Natural killer cell (primary cell): ENCODE data around the gene BOK. TPM values are rescaled to one million over a fixed set of nuclear protein-coding genes. Genes with fewer than 3 reads are reported as not detected.

Source experiments
- ATAC-seq, 3 donors: fragments of 150-1000 bp in 2 of 3; fragments of 200-7000 bp in 1 of 3; cut with Tn5 transposase; 1 replicate in 1 of 3; 2 replicates in 2 of 3; pipeline ENCODE4 v1.10.0; 2021; ENCODE audit warnings: mild to moderate bottlenecking in 2 of 3, moderate library complexity in 2 of 3
- DNase-seq, 2 donors: peaks; one replicate each; pipeline versions ENCODE4 v3.0.0 to v3.0.0-alpha.2; 2013 to 2021; ENCODE audit warnings: mixed read lengths in 1 of 2
- H3K27ac ChIP-seq: one replicate; pipeline ENCODE4 v1.5.1; 2013; ENCODE audit warnings: mild to moderate bottlenecking, low read length
- H3K27me3 ChIP-seq: one replicate; pipeline ENCODE4 v1.6.1; 2013; ENCODE audit warnings: low read length; ENCODE audit not compliant: control insufficient read depth, insufficient read depth
- H3K36me3 ChIP-seq: one replicate; pipeline ENCODE4 v1.6.1; 2013; ENCODE audit warnings: low read length; ENCODE audit not compliant: control insufficient read depth, insufficient read depth
- H3K4me1 ChIP-seq: one replicate; pipeline ENCODE4 v1.6.1; 2013; ENCODE audit warnings: low read length; ENCODE audit not compliant: control insufficient read depth, insufficient read depth
- H3K4me3 ChIP-seq: one replicate; pipeline ENCODE4 v1.5.1; 2013; ENCODE audit warnings: low read length
- H3K9me3 ChIP-seq: one replicate; pipeline ENCODE4 v1.6.1; 2013; ENCODE audit warnings: low read length; ENCODE audit not compliant: control insufficient read depth, insufficient read depth
- H3K27ac Mint-ChIP-seq, 2 donors: one replicate each; pipeline ENCODE4 v1.8.0; 2022; ENCODE audit warnings: mild to moderate bottlenecking in 2 of 2, mixed read lengths in 2 of 2, moderate library complexity in 1 of 2
- H3K27me3 Mint-ChIP-seq, 2 donors: one replicate each; pipeline ENCODE4 v1.8.0; 2022; ENCODE audit warnings: low read depth in 2 of 2, mixed read lengths in 2 of 2
- H3K36me3 Mint-ChIP-seq: one replicate; pipeline ENCODE4 v1.8.0; 2022; ENCODE audit warnings: mixed read lengths
- H3K4me1 Mint-ChIP-seq, 2 donors: one replicate each; pipeline ENCODE4 v1.8.0; 2022; ENCODE audit warnings: mixed read lengths in 2 of 2
- H3K4me3 Mint-ChIP-seq: one replicate; pipeline ENCODE4 v1.8.0; 2022; ENCODE audit warnings: mild to moderate bottlenecking, moderate library complexity, mixed read lengths
- H3K9me3 Mint-ChIP-seq, 2 donors: one replicate each; pipeline ENCODE4 v1.8.0; 2022; ENCODE audit warnings: mixed read lengths in 2 of 2
- CTCF ChIP-seq: fragments of 200-600 bp; IDR thresholded peaks from one replicate; pipeline ENCODE4 v1.8.0; 2022; ENCODE audit warnings: antibody characterized with exemption
- WGBS: methylation state at CpG from one replicate; pipeline ENCODE4 v1.1.7; 2013; ENCODE audit warnings: missing lambda C conversion rate; ENCODE audit not compliant: insufficient coverage; 5-methylcytosine and 5-hydroxymethylcytosine counted together
- intact Hi-C: fragments of 100-400 bp; cut with micrococcal nuclease; formaldehyde crosslinking; loops from one replicate; pipeline ENCODE4 v1.14.2; 2022
- total RNA-seq, 4 donors: library from RNA; stranded (reverse); fragments of 120-200 nt in 1 of 4; gene quantifications; one replicate each; pipeline versions ENCODE4 v1.2.3 to v1.2.4, GENCODE V29; 2013 to 2022

BOK gene
- total RNA-seq, 3 donors from 2014 or later (not counting 1 experiment from before 2014, with no cell fraction given): 11.0 to 23.7 (median 19.6) TPM

- H3K27ac Mint-ChIP-seq: peak overlapping the region; percentile 77 to 80
- H3K27ac ChIP-seq: no peak overlapping the region
- peaks cover 4% of the 10 kb centered on the region for H3K4me1 ChIP-seq
- H3K27me3 Mint-ChIP-seq: peaks cover 0 to 3% of the 10 kb centered on the region in 2 donors
- DNase-seq (no peak), ATAC-seq (no peak)
- H3K4me1 Mint-ChIP-seq: peaks cover 15 to 27% of the 10 kb centered on the region in 2 donors
- no peak overlapping the region for H3K4me3 ChIP-seq
- intact Hi-C loops: no loop called here
- TF ChIP-seq CTCF: no peak
- H3K4me3 Mint-ChIP-seq: no peak overlapping the region
- peaks cover 4 to 7% of the 10 kb centered on the region in 2 donors for H3K9me3 Mint-ChIP-seq
- no peaks in the 10 kb centered on the region for H3K27me3 ChIP-seq
- WGBS: 94% methylated on average over 4 of the region's 5 CpGs
- H3K36me3 Mint-ChIP-seq: no peaks in the 10 kb centered on the region
- H3K36me3 ChIP-seq: no peaks in the 10 kb centered on the region
- H3K9me3 ChIP-seq: no peaks in the 10 kb centered on the region
Measured at GRCh38 chr2:241514553-241514952, 44.0 kb upstream of the BOK start.

- WGBS: 74% methylated on average over 5 of the region's 10 CpGs
- Mint-ChIP-seq H3K27me3 (peaks cover 0 to 3% of the 10 kb centered on the region in 2 donors), H3K9me3 (peaks cover 4 to 7% of the 10 kb centered on the region in 2 donors), H3K36me3 (no peaks in the 10 kb centered on the region), H3K27ac (peak overlapping the region; percentile 77 to 80), H3K4me3 (peak overlapping the region; percentile 43), H3K4me1 (peaks cover 13 to 25% of the 10 kb centered on the region in 2 donors)
- intact Hi-C loops: no loop called here
- H3K9me3 ChIP-seq: no peaks in the 10 kb centered on the region
- peaks cover 4% of the 10 kb centered on the region for H3K4me1 ChIP-seq
- ATAC-seq: peak in 2 of 3 donors; percentile 38 to 62
- no peak overlapping the region for H3K27ac ChIP-seq
- no peak for DNase-seq
- no peak for TF ChIP-seq CTCF
- H3K36me3 ChIP-seq: no peaks in the 10 kb centered on the region
- no peaks in the 10 kb centered on the region for H3K27me3 ChIP-seq
- H3K4me3 ChIP-seq: no peak overlapping the region
Measured at GRCh38 chr2:241514986-241515737, 43.4 kb upstream of the BOK start.

GRCh38 chr2:241516520-241516965 lies 42.0 kb upstream of the BOK start:
- H3K27me3 ChIP-seq: no peaks in the 10 kb centered on the region
- H3K27ac ChIP-seq: no peak overlapping the region
- H3K4me1 Mint-ChIP-seq: peaks cover 22 to 32% of the 10 kb centered on the region in 2 donors
- no peak overlapping the region for H3K4me3 ChIP-seq
- peaks cover 10% of the 10 kb centered on the region for H3K4me1 ChIP-seq
- H3K36me3 Mint-ChIP-seq: no peaks in the 10 kb centered on the region
- 94% methylated on average over 3 of the region's 3 CpGs for WGBS
- peaks cover 0 to 3% of the 10 kb centered on the region in 2 donors for H3K27me3 Mint-ChIP-seq
- no peak for ATAC-seq
- H3K9me3 Mint-ChIP-seq: peaks cover 4 to 7% of the 10 kb centered on the region in 2 donors
- intact Hi-C loops: no loop called here
- no peaks in the 10 kb centered on the region for H3K9me3 ChIP-seq
- H3K4me3 Mint-ChIP-seq: no peak overlapping the region
- no peak for DNase-seq
- TF ChIP-seq CTCF: no peak
- H3K36me3 ChIP-seq: no peaks in the 10 kb centered on the region
- peak overlapping the region in 1 of 2 donors; percentile 67 for H3K27ac Mint-ChIP-seq
